Activated CD8-positive, alpha-beta memory T cell treated with anti-CD3 and anti-CD28 coated beads, Interleukin-2, amount 50 U/mL, for 1 hour (primary cell): ENCODE results near the gene LTN1.
"Not testable (repeated sequence)": the region's sequence is repeated elsewhere in the genome, so short reads cannot be mapped to it uniquely, and the experiment has no call there.

Source experiments
- DNase-seq: peaks from one replicate; pipeline ENCODE4 v3.0.0-alpha.2; 2020; ENCODE audit errors: extremely low read depth

LTN1 gene, protein sequence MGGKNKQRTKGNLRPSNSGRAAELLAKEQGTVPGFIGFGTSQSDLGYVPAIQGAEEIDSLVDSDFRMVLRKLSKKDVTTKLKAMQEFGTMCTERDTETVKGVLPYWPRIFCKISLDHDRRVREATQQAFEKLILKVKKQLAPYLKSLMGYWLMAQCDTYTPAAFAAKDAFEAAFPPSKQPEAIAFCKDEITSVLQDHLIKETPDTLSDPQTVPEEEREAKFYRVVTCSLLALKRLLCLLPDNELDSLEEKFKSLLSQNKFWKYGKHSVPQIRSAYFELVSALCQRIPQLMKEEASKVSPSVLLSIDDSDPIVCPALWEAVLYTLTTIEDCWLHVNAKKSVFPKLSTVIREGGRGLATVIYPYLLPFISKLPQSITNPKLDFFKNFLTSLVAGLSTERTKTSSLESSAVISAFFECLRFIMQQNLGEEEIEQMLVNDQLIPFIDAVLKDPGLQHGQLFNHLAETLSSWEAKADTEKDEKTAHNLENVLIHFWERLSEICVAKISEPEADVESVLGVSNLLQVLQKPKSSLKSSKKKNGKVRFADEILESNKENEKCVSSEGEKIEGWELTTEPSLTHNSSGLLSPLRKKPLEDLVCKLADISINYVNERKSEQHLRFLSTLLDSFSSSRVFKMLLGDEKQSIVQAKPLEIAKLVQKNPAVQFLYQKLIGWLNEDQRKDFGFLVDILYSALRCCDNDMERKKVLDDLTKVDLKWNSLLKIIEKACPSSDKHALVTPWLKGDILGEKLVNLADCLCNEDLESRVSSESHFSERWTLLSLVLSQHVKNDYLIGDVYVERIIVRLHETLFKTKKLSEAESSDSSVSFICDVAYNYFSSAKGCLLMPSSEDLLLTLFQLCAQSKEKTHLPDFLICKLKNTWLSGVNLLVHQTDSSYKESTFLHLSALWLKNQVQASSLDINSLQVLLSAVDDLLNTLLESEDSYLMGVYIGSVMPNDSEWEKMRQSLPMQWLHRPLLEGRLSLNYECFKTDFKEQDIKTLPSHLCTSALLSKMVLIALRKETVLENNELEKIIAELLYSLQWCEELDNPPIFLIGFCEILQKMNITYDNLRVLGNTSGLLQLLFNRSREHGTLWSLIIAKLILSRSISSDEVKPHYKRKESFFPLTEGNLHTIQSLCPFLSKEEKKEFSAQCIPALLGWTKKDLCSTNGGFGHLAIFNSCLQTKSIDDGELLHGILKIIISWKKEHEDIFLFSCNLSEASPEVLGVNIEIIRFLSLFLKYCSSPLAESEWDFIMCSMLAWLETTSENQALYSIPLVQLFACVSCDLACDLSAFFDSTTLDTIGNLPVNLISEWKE (N-terminal part only)

DNA sequence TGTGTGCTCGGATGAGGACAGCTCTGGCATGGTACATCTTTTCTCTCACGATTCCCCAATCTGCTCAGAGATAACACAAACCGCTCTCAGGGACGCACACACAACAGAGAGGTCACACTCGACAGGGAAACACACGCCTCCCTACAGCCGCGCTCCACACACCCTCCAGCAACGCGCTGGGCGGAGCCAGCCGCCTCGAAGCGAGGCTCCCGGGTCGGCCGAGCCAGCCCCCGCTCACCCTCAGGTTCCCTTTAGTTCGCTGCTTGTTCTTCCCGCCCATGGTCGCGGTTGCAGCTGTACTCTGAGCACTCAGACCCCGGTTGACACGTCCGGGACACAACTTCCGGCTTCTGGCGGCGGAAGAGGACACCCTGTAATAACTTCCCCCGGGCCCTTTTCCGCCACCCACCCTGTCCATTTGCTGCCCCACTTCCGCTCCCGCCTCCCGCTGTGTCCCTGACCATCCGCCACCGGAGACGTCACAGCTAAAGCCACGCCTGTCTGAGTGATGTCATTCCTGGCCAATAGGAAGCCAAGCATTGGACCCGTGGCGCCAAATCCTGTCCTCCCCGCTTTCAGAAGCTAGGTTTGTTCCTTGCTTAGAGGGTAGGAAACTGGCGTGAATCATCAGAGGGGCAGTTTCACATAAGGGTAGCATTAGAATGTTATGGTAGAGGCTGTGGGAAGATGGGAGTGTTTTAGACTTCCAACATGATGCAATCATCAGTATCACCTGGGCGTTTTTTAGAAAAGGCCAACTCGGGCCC lies at the start of gene LTN1:
Gene LTN1, minus strand, starts transcription at position 352 of the 767 bp plus-strand sequence. Its CDS starts 72 bp downstream, at position 280.
- peak; percentile 99 for DNase-seq

DNA sequence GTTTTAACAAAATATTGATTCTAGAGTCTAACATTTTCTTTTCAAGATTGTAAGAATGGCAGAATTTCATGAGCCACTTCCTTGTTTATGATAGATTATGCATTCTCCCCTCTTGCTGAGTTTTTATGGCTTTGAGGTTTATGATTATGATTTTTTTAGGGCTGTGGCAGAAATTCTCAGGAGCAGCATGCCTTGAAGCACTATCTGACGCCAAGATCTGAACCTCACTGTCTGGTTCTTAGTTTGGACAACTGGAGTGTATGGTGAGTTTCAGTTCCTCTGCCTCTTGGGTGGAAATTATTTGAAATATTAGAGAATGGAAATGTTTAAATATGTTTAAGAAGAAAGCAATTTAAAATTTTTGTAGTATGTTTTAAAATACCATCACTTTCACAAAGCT lies 42.0 kb upstream of the LTN1 start:
- DNase-seq, result no peak

DNA sequence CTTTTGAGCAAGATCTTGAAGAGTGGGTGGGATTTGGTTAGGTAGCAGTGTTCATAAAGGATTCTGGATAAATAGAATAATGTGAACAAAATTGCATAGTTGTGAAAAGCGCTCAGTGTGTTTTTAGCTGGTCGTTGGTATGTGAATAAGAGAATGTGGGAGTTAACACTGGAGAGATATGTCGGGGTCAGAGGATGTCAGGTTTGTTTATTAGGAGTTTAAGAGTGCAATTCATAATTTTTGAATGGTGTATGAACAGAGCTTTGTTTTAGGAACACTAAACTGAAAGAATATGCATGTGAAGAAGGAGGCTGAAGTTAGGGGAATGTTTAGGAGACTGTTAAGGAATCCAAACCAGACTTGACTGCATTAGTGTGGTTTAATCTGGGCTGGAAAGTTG lies 41.2 kb upstream of the LTN1 start:
- no peak for DNase-seq

DNA sequence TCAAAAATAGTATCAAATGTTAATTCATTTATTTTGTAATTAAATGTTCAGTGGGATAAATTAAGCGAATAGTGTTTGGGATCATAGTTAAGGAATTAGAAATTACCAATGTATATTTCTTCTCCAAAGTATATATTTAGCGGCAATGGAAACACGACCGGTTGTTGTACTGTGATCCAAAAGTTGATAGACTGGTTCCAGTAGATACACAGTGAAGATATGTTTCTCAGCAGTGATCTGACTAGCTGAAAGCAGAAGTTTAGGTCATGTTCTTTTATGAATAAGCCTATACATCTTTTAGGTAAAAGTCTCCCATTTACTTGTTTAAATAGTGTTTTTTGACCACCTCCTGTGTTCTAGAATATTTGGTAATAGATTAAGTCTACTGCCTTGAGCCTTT lies 40.6 kb upstream of the LTN1 start:
- DNase-seq, result no peak

DNA sequence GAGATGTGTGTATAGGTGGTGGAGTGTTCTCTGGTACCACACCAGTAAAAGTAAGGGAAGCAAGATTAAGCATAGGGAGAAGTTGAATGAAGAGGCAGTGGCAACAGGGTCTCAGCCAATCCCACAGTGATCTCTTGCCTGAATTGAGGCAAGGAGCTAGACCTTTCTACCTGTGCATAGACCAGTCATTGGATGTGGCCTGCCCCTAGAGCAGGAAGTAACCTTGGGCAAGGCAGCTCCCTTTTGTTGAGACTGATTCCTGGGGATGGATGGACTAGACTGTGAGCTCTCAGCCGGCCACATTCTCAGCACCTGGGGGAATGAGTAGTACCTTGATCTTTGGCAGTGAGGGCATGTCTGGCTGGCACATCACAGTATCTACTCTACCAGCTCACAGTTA lies 38.2 kb upstream of the LTN1 start:
- DNase-seq, result no peak

DNA sequence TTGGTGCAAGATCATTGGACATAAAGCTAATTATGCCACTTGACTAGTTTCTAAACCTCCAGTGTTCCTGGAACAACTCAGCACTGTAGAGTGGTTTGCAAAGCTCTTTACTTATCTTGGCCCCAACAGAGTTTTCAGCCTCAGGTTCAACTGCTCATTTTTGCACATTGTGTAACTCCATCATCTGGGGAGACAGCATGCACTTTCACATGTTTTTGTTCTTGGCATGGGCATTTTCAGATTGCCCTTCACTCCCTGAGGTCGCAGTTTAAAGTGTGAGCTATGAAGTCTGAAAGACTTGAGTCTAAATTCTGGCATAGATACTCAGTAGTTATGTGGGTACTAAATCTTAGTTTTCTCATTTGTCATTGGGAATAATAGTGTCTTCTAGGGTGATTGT lies 36.8 kb upstream of the LTN1 start:
- DNase-seq, result no peak

DNA sequence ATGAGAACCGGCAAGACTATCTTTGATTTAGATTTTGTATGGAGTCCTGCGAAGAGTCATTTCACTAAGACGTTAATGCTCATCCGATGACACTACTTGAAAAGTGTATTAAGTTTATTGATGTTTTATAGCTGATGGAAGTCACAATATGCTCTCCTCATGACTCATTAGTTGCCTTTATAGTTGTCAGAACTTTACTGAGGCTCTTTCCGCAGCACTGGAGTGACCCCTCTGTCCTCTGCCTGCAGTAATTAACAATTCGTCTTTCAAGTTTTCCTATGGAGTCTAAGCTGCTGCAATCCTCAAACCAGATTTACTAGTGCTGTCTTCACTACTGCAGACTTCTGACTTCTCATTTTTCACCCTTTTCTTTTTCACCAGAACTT lies 32.6 kb upstream of the LTN1 start:
- DNase-seq, result no peak

DNA sequence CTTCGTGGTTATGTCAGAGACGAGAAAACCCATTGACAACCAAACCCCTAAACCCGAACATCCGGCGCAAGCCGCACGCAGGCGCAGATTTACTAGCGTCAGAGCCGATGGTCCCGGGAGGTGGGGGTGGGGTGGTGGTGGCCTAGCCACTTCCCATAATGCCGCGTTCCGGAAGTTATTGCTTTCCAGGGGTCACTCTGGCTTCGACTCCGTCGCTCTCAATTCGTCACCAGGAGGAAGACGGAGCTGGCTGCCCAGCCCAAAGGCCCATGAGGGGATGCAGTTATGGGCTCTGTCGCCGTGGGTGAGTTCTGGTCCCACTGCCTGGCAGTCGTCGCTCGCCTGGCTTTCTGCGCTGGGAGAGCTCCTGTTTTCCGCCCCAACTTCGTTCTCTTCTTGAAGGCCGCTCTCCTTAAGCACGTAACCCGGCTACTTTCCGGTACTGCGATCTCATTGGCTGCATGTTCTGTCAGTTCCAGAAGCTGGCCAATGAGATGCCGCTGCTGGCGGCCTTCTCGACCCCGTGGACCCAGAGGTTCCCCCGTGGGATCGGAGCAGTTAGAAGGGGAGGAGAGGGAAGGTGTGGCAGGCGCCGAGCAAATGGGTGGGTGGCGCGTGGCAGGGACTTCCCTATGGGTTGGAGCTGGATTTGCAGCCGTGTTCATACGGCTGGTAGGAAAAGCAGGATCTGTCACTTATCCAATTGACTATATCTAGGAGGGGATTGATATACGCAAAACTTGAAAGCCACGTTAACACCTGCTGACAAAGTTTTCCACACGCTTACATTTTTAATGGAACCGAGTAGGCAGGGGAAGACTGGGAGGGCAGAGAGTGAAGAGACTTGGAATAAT lies 32.0 kb upstream of the LTN1 start, which contains the start of gene USP16:
Gene USP16, plus strand, starts transcription at position 195 of the 854 bp plus-strand sequence. CDS start 3,246 bp downstream, outside the sequence.
- DNase-seq, result peak; percentile 88

DNA sequence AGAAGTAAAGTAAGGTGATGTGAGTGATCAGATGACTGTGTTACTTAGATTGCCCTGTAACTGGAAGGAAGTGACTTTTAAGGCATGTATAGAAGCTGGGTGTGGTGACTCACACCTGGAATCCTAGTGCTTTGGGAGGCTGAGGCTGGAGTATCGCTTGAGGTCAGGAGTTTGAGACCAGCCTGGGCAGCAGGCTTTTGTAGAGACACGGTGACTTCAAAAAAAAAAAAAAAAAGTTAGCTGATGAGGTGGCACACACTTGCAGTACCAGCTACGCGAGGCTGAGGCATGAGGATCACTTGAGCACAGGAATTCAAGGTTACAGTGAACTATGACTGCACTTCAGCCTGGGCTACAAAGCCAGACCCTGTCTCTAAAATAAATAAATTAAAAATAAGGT lies 29.5 kb upstream of the LTN1 start:
- no peak for DNase-seq

DNA sequence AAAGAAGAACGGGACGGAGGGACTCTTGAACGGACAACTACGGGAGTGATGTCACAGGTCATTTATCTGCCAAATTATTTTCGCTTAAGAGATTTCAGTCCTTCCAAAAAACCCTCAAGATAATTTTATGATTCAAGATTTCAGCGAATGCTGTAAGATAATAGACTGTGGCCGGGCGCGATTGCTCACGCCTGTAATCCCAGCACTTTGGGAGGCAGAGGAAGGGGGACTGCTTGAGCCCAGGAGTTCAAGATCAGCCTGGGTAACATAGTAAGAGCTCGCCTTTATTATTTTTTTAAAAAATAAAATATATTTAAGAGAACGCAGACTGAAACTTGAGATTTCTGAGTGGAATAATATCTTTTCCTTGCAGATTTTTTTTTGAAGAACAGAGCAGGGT lies 25.9 kb upstream of the LTN1 start:
- DNase-seq, result no peak

DNA sequence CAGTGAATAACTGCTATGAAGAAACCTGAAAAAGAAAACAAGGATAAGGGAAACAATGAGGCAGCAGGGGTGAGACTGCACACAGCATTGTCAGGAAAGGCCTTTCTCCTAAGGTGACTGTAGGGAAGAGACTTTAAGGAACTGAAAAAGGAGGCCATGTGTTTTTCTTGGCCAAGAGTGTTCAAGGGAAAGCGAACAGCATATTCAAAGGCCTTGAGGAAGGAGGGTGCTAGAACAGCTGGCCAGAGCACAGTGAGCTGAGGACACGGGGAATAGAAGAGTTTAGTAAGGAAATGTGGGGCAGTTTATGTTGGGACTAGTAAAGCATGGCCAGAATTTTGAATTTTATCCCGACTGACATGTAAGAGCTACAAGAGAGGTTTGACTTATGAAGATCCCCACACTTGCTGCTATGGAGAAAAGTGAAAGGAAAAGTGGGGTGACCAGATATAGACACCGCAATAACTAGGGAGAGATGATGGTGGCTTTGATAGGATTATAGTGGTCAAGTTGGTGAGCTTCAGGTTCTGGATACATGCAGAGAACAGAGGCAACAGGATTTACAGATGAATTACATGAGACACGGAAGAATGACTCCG lies 25.1 kb upstream of the LTN1 start:
- DNase-seq, result no peak

DNA sequence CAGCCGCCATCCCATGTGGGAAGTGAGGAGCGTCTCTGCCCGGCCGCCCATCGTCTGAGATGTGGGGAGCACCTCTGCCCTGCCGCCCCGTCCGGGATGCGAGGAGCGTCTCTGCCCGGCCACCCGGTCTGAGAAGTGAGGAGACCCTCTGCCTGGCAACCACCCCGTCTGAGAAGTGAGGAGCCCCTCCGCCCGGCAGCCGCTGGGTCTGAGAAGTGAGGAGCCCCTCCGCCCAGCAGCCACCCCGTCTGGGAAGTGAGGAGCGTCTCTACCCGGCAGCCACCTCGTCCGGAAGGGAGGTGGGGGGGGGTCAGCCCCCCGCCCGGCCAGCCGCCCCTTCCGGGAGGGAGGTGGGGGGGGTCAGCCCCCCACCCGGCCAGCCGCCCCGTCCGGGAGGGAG lies 18.6 kb upstream of the LTN1 start:
- DNase-seq, result not testable (repeated sequence)

DNA sequence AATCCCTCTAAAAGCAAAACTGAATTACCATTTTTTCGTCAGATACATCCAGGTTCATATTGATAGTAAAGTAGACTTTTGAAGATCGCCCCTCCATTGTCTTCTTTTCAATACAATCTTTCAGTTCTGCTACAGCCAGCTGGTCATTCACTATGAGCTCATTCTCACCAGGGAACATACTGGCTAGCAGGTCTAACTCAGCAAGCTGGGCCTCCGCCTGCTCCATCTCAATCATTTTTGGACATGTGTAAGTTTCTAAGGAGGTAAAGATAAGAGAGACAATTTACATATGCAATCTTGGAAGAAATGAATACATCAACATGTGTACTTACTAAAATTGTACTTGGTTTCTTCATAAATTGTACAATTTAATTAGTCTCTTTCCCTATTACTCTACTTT lies 15.7 kb upstream of the LTN1 start:
- no peak for DNase-seq

DNA sequence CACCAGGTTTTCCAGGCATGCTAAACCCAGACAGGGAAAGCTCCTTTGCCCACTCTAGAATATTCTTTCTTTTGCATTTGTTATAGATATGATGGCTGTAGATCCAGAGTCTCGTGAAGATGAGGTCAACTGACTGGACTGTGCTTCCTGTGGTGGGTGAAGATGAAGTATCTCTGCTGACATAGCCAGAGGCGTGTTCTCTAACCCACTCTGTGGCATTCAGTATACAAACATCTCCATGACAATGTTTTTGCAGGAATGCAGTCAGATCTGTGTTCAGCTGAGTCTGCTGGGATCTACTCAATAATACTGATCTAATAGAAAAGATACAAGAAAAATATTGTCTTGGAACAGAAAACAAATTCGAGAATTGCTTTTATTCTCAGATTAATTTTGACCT lies 15.1 kb upstream of the LTN1 start:
- no peak for DNase-seq

DNA sequence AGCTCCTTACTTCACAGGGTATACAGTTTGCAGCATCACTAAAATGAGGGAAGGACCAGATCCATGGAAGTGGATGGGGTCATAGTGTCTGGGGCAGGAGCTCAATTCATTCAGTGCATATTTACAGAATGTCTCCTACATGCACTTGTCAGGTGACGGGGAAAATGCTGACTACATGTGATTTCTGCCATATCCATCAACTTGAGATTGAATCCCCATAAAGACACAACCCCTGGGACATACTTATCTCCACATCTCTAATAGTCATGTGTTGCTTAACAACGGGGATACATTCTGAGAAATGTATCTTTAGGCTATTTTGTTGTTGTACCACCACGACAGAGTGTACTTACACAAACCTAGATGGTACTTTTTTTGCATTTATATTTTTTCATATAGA lies 14.5 kb upstream of the LTN1 start:
- no peak for DNase-seq

DNA sequence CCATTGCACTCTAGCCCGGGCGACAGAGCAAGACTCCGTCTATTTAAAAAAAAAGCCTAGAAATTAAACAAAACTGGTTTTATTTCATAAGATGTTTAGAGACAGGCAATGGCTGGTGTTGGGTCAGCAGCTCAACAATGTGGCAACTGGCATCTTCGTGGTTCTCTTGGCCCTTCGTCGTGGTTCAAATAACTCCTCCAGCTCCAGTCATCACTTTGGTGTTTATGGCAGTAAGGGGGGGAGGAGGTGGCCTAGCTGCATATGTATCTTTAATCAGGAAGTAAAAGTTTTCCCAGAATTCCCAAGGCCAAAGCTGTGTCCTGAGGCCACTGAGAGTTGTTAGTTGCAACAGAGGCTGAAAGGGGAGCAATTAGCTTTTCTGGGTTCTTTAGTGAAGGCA lies 13.0 kb upstream of the LTN1 start:
- no peak for DNase-seq

DNA sequence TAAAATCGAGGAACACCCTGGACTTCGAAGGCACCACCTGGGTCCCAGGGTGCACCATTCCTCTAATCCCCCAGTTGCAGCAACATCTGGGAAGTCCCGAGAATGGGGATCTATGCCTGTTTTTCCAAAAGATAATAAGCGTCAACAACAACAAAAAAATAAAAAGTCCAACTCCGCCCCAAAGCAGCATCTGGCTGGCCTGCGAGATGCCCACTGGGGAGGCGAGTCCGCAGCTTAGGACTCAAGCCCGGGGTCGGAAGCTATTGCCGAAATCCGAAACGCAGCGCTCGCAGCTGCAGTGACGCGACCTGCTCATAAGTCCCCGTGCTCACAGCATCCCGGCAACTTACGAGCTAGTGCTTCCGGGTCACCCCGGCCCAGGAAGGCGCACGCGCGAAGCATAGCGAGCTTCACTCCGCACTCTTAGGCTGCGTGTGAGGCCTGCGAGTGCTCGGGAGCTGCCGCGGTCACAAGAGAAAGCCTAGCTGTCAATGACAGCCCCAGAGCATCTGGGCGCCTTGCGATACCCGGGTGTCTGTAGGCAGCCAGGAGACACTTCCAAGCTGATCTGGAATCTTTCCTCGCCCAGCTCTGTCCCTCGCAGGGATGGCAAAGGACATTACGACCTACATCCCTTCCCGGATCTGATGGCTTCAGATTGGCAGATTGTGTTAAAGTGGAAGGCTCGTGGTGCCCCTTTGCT lies 9.9 kb upstream of the LTN1 start:
- DNase-seq, result peak; percentile 87

DNA sequence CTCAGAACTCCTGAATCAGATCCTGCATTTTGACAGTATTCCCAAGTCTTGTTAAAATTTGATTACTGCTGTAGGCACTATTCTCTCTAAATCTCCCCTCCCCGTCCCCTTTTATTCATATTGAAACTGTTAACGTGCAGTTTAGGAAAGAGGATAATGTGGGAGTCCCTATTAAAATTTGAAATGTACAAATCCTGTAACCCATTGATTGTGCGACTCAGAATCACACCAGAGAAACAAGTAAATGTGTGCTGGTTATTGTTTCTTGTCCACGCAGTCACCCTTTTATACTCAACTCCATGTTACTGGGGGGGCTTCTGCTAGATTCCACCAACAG lies 584 bp upstream of the LTN1 start:
- DNase-seq, result no peak

DNA sequence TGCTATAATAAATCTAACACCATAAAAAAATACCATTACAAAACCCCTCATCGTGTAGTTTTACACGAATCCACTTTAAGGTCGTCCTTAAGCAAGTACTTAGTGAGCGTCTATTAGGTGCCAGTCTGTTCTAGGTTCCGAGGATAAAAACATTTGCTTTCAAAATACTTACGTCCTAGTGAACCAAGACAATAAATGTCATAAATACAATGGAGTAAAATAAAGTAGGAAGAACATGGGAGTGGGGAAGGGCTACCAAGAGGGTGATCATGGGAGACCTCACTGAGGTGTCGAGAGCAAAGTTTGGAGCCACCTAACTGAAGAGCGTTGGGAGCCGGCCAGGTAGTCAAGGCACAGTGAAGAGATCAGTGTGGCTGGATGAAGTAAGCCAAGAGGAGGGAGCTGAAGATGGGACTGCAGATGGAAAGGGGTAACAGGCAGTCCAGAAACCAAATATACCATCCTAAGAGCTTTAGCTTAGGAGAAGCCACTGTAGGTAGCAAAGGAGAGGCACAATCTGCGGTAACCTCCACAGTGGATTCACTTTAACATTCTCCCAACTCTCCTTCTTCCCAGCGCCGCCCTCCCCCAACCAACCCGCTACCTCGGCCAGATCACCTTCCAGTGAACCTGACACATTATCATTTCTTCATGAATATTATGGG lies 684 bp downstream of the LTN1 start:
- no peak for DNase-seq
